GM10266 (cell line): Measurements from ENCODE around the gene IZUMO1R.
A peak's percentile ranks its signal among the peaks of the same experiment; 100 is the strongest.

Source experiments
- DNase-seq: peaks from one replicate; pipeline ENCODE4 v3.0.0; 2012; ENCODE audit errors: extremely low spot score
- TF ChIP-seq, protein P1 (sequence below): IDR thresholded peaks from 2 replicates; pipeline ENCODE4 v1.5.1; 2012; ENCODE audit warnings: mild to moderate bottlenecking, low read depth; ENCODE audit not compliant: control insufficient read depth, insufficient read depth; ENCODE audit errors: missing control alignments

The IZUMO1R gene

DNA sequence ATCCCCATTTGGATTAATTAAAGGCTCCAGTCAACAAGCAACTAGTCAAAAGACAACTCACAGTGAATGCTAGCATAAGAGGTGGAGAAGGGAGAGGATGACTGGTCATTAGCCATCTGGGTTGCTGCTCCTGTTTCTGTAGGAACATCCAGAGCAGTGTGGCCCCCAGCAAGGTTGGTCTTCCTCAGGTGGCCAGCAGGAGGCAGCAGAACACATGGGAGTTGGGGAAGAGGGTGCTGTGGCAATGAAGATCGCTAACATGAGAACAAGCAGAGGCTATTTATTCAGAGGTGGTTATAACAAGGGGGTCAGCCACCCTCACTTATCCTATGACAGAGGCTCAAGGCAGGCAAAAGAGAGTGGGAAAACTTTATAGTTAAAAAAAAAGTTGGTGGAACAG lies 21.3 kb downstream of the IZUMO1R start:
- TF ChIP-seq, protein P1, sequence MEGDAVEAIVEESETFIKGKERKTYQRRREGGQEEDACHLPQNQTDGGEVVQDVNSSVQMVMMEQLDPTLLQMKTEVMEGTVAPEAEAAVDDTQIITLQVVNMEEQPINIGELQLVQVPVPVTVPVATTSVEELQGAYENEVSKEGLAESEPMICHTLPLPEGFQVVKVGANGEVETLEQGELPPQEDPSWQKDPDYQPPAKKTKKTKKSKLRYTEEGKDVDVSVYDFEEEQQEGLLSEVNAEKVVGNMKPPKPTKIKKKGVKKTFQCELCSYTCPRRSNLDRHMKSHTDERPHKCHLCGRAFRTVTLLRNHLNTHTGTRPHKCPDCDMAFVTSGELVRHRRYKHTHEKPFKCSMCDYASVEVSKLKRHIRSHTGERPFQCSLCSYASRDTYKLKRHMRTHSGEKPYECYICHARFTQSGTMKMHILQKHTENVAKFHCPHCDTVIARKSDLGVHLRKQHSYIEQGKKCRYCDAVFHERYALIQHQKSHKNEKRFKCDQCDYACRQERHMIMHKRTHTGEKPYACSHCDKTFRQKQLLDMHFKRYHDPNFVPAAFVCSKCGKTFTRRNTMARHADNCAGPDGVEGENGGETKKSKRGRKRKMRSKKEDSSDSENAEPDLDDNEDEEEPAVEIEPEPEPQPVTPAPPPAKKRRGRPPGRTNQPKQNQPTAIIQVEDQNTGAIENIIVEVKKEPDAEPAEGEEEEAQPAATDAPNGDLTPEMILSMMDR = peak; percentile 91
- DNase-seq = peak; percentile 68

DNA sequence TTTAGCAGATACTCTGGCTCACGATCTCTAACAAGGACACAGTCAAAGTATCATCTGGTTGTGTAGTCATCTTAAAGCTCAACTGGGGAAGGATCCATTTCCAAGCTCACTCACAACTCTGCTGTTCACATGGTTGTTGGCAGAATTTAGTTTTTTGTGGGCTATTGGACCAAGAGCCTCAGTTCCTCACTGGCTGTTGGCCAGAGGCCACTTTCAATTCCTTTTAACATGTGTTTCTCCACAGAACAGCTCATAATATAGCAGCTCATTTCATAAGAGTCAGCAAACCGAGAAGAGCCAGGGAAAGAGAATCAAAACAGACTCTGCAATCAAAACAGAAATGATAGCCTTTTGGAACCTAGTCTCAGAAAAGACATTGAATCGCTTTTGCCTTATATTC lies 22.6 kb downstream of the IZUMO1R start:
- TF ChIP-seq, protein P1 = no peak
- no peak for DNase-seq

- DNase-seq = no peak
- TF ChIP-seq, protein P1 = no peak
Observed at GRCh38 chr11:94328587-94329080, 24.3 kb downstream of the IZUMO1R start.

GRCh38 chr11:94329501-94329900 lies 25.1 kb downstream of the IZUMO1R start:
- DNase-seq = no peak
- TF ChIP-seq, protein P1 = no peak

GRCh38 chr11:94330789-94331188 lies 26.4 kb downstream of the IZUMO1R start:
- DNase-seq = no peak
- TF ChIP-seq, protein P1 = no peak

- TF ChIP-seq, protein P1 = no peak
- DNase-seq = no peak
Observed at GRCh38 chr11:94332814-94333213, 28.4 kb downstream of the IZUMO1R start.

DNA sequence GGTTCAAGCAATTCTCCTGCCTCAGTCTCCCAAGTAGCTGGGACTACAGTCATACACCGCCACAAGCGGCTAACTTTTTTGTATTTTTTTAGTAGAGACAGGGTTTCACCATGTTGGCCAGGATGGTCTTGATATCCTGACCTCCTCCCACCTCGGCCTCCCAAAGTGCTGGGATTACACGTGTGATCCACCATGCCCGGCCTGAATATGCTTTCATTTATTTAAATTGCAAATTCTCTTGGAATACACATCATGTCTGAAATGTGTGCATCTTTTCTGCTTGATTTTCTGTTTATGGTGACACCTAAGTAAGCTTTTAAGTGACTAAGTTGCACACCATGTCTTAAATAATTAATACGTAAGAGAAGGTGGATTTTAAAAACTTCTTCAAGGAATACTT lies 31.7 kb downstream of the IZUMO1R start:
- TF ChIP-seq, protein P1 = no peak
- DNase-seq = no peak
